ENCODE measurements around the gene FAF1. TPM values are rescaled to one million over a fixed set of nuclear protein-coding genes. Genes with fewer than 3 reads are reported as not detected.

The FAF1 gene
- total RNA-seq, 4 donors from 2014 or later = 60.4 to 89.0 (median 67.8) TPM

- Histone ChIP-seq H3K27me3 (no peaks in the 10 kb centered on the region), H3K4me3 (no peak overlapping the region), H3K4me1 (no peaks in the 10 kb centered on the region), H3K36me3 (peaks cover 0 to 52% of the 10 kb centered on the region in 2 donors), H3K9me3 (no peaks in the 10 kb centered on the region), H3K27ac (no peak overlapping the region)
- TF ChIP-seq EP300 (IDR thresholded peaks at IDR 0.05) = no peak
- TF ChIP-seq POLR2AphosphoS5 (IDR thresholded peaks at IDR 0.05) = no peak
- TF ChIP-seq, protein P1, sequence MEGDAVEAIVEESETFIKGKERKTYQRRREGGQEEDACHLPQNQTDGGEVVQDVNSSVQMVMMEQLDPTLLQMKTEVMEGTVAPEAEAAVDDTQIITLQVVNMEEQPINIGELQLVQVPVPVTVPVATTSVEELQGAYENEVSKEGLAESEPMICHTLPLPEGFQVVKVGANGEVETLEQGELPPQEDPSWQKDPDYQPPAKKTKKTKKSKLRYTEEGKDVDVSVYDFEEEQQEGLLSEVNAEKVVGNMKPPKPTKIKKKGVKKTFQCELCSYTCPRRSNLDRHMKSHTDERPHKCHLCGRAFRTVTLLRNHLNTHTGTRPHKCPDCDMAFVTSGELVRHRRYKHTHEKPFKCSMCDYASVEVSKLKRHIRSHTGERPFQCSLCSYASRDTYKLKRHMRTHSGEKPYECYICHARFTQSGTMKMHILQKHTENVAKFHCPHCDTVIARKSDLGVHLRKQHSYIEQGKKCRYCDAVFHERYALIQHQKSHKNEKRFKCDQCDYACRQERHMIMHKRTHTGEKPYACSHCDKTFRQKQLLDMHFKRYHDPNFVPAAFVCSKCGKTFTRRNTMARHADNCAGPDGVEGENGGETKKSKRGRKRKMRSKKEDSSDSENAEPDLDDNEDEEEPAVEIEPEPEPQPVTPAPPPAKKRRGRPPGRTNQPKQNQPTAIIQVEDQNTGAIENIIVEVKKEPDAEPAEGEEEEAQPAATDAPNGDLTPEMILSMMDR (IDR thresholded peaks at IDR 0.05) = no peak
- 87% methylated on average over 3 of the region's 3 CpGs; no CpG with 5 or more reads in 1 of the 2 donors for WGBS, 2 donors (ENCODE audit: low coverage in 1 of 2)
- no peak for ATAC-seq
These were observed 488.1 kb downstream of the FAF1 start for GRCh38 chr1:50471967-50472366.

- Histone ChIP-seq H3K4me1 (no peaks in the 10 kb centered on the region), H3K4me3 (no peak overlapping the region), H3K27me3 (no peaks in the 10 kb centered on the region), H3K36me3 (peaks cover 0 to 16% of the 10 kb centered on the region in 2 donors), H3K27ac (no peak overlapping the region), H3K9me3 (no peaks in the 10 kb centered on the region)
- WGBS, 2 donors (ENCODE audit: low coverage in 1 of 2) = 91% methylated on average over 2 of the region's 2 CpGs; no CpG with 5 or more reads in 1 of the 2 donors
- TF ChIP-seq POLR2AphosphoS5 (IDR thresholded peaks at IDR 0.05) (no peak), POLR2A (IDR thresholded peaks at IDR 0.05) (no peak), EP300 (IDR thresholded peaks at IDR 0.05) (no peak)
- TF ChIP-seq, protein P1 (IDR thresholded peaks at IDR 0.05) = no peak
- no peak for ATAC-seq
These were observed 497.1 kb downstream of the FAF1 start for GRCh38 chr1:50462964-50463363.

GRCh38 chr1:50458507-50458906 lies 501.6 kb downstream of the FAF1 start:
- no peak overlapping the region for H3K27ac ChIP-seq
- no peak overlapping the region for H3K4me3 ChIP-seq
- ATAC-seq = no peak
- no peaks in the 10 kb centered on the region for H3K4me1 ChIP-seq
- WGBS, 2 donors (ENCODE audit: low coverage in 1 of 2) = 90 to 100% methylated on average over 3 to 5 of the region's 5 CpGs
- H3K27me3 ChIP-seq = no peaks in the 10 kb centered on the region
- no peak for TF ChIP-seq POLR2A (IDR thresholded peaks at IDR 0.05)
- TF ChIP-seq, protein P1 (IDR thresholded peaks at IDR 0.05) = no peak
- TF ChIP-seq EP300 (IDR thresholded peaks at IDR 0.05) = no peak
- no peak for TF ChIP-seq POLR2AphosphoS5 (IDR thresholded peaks at IDR 0.05)
- peaks cover 0 to 10% of the 10 kb centered on the region in 2 donors for H3K36me3 ChIP-seq
- H3K9me3 ChIP-seq = no peaks in the 10 kb centered on the region

DNA sequence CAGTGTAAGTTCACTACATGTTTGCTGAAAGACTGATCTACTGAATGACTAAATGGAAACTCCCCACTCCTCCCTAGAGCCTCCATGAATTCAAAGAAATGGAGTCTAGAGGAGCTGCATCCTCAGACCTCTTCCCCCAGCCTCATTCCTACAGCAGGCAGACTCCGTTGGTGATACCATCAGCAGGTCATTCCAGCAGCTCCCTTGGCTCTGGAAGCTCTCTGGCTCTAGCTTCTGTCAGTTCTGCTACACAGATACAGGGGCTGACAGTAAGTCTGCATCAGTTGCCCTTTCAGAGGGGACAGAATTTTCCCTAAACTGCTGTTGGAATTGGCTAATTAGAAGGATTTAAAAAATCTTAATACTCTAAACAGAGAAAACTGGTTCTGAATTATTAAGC lies 505.2 kb downstream of the FAF1 start:
- H3K27me3 ChIP-seq = no peaks in the 10 kb centered on the region
- no peak for ATAC-seq
- TF ChIP-seq EP300 (IDR thresholded peaks at IDR 0.05) (no peak), POLR2AphosphoS5 (IDR thresholded peaks at IDR 0.05) (no peak), POLR2A (IDR thresholded peaks at IDR 0.05) (no peak)
- TF ChIP-seq, protein P1 (IDR thresholded peaks at IDR 0.05) = no peak
- H3K36me3 ChIP-seq = peaks cover 0 to 21% of the 10 kb centered on the region in 2 donors
- WGBS, 2 donors (ENCODE audit: low coverage in 1 of 2) = 100% methylated on average over 1 of the region's 1 CpG; no CpG with 5 or more reads in 1 of the 2 donors
- no peaks in the 10 kb centered on the region for H3K9me3 ChIP-seq
- H3K4me3 ChIP-seq = no peak overlapping the region
- no peak overlapping the region for H3K27ac ChIP-seq
- no peaks in the 10 kb centered on the region for H3K4me1 ChIP-seq

GRCh38 chr1:50453266-50453665 lies 506.8 kb downstream of the FAF1 start:
- H3K9me3 ChIP-seq = no peaks in the 10 kb centered on the region
- H3K4me1 ChIP-seq = no peaks in the 10 kb centered on the region
- 83 to 94% methylated on average over 6 to 7 of the region's 7 CpGs for WGBS, 2 donors (ENCODE audit: low coverage in 1 of 2)
- TF ChIP-seq, protein P1 (IDR thresholded peaks at IDR 0.05) = no peak
- no peak for TF ChIP-seq EP300 (IDR thresholded peaks at IDR 0.05)
- TF ChIP-seq POLR2AphosphoS5 (IDR thresholded peaks at IDR 0.05) = no peak
- no peak for TF ChIP-seq POLR2A (IDR thresholded peaks at IDR 0.05)
- no peak overlapping the region for H3K4me3 ChIP-seq
- ATAC-seq = no peak
- H3K27me3 ChIP-seq = no peaks in the 10 kb centered on the region
- H3K27ac ChIP-seq = no peak overlapping the region
- peaks cover 0 to 21% of the 10 kb centered on the region in 2 donors for H3K36me3 ChIP-seq
